ENCODE results near the gene PBX1.

Gene PBX1

DNA sequence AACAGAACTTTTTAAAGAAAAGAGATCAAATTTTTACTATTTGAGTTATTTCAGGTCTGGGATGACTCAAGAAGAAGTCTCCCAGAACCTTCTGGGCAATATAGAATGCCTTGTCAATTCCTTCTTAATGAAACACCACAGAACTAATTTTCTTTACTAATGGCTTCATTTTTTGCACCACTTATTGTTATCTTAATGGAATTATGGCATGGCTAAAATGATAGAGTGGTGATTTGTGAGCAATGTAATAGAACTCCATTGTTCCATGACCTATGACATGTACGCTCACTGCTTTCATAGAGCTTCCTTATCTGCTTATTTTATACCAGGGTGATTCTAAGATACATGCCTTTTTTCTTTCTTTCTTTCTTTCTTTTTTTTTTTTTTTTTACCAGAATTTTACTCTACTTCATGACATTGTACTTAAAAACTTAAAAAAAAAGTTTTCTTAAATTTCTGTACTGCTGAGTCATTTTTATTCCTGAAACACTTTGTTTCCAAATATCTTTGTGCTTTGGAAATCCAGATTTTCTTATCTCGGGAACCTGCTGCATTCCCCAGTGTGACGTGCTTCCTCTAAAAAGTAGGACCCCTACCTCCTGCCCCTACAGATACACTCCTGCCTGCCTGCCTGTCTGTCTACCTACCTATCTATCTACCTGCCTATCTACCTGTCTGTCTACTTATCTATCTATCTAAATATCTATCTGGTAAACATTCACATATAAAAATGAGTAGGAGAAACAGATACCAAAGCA, 284.9 kb downstream of the PBX1 start:
- no peak overlapping the region for H3K4me3 ChIP-seq (ENCODE audit: low read depth, low read length)
- TF ChIP-seq, protein P1, sequence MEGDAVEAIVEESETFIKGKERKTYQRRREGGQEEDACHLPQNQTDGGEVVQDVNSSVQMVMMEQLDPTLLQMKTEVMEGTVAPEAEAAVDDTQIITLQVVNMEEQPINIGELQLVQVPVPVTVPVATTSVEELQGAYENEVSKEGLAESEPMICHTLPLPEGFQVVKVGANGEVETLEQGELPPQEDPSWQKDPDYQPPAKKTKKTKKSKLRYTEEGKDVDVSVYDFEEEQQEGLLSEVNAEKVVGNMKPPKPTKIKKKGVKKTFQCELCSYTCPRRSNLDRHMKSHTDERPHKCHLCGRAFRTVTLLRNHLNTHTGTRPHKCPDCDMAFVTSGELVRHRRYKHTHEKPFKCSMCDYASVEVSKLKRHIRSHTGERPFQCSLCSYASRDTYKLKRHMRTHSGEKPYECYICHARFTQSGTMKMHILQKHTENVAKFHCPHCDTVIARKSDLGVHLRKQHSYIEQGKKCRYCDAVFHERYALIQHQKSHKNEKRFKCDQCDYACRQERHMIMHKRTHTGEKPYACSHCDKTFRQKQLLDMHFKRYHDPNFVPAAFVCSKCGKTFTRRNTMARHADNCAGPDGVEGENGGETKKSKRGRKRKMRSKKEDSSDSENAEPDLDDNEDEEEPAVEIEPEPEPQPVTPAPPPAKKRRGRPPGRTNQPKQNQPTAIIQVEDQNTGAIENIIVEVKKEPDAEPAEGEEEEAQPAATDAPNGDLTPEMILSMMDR (IDR thresholded peaks at IDR 0.05; ENCODE audit: low read depth, low read length, missing control alignments) = no peak

DNA sequence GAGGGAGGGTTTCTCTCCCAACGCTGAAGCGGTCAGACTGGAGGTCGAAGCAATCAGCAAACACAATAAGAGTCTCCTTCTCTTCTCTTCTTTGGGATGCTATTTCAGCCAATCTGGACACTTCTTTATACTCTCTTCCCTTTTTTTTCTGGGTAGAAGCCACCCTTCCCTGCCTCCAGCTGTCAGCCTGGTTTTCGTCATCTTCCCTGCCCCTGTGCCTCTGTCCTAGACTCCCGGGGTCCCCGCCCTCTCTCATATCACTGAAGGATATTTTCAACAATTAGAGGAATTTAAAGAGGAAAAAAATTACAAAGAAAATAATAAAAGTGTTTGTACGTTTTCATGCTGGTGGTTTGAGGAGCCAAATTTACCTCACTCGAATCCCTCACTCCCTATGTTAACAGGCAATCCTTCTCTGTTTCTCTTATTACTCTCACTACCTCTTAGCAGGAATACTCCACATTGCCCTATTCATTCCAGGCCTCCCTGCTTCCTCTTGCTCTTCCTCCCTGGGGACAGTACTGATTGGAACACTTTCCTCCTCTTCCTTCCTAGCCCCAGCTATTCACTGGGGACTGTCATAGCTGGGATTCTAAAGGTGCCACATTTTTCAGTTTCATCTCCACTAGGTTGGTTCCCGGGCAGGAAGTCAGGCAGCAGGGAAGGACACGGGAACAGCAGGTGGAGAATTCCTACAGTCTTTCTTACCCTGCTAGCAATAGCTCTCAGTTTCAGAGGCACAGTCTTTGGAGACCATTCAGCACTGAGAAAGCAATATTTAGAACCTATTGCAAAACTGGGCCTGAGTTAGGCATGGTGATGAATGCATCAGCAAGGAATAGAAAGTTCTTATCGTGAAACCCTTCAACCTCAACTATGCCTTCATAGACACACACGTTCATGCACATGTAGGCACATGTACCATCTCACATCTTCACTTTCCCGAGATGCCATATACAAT, 288.0 kb downstream of the PBX1 start:
- TF ChIP-seq, protein P1 (IDR thresholded peaks at IDR 0.05; ENCODE audit: low read depth, low read length, missing control alignments) = no peak
- no peak overlapping the region for H3K4me3 ChIP-seq (ENCODE audit: low read depth, low read length)
- no peak for DNase-seq (ENCODE audit: low read depth)

More for the DNA sequence above, 284.9 kb downstream of the PBX1 start:
- no peak for DNase-seq (ENCODE audit: low read depth)

DNA sequence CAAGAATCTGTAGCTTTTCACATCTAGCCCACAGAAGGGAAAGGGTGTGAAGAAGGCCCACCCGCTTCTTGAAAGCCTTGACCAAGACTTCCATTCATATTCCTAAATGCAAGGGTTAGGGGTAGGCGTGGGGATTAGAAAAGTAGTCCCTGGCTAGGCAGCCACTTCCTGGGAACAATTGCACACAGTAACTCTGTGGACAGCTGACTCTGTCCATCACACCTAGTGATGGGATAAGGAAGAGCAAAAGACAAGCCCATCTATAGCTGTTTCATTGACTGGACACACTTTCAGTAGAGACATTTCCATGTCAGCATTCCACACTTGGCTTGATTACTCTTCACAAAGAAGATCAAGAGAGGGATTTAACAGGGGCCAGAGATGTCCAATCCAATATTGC, 294.2 kb downstream of the PBX1 start:
- TF ChIP-seq, protein P1 (IDR thresholded peaks at IDR 0.05; ENCODE audit: low read depth, low read length, missing control alignments) = no peak
- DNase-seq (ENCODE audit: low read depth) = no peak
- H3K4me3 ChIP-seq (ENCODE audit: low read depth, low read length) = no peak overlapping the region

DNA sequence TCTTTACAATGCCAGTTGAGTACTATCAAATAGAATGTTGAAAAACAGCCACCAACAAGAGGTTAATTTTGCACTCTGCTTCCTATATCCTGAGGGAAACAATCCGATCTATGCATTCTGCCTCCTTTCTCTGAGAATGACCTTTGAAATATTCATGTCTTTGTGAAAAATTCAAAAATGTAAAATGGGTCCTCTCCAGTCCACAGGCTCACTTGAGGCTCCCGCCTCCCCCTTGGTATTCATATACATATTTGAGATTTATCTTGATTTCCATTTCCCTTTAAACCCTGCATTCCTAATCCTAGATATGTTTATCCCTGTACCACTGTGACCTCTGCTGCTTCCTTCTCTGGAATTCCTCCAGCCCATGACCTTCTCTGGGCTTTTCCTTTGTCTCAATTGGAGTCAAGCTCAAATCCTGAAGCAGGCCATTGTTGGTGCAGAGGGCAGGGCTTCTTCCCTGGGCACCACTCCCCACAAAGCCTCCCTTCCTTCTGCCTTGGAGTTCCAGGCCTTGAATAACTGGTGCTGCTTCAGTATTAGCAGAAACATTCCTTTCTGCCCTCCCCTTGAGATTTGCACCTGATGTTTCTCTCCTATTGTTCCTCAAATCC, 296.8 kb downstream of the PBX1 start:
- DNase-seq (ENCODE audit: low read depth) = no peak
- H3K4me3 ChIP-seq (ENCODE audit: low read depth, low read length) = no peak overlapping the region
- TF ChIP-seq, protein P1 (IDR thresholded peaks at IDR 0.05; ENCODE audit: low read depth, low read length, missing control alignments) = no peak

DNA sequence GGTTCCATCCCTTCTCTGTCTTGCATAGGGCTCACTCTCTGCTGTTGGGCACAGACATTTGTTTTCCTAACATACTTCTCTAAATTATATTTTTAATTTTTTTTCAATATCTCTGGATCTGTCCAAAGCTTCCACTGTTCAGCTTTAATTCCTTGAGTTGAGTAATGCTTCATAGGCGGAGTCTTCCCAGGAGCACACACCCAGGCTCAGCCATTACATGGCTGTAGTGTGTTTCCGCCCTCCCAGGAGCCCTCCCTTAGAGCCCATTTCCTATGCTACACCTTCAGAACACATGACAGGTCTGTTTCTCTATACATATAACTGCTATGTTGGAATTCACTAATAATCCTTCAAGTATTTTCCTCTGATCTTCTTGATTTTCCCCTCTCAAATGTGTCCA, 297.4 kb downstream of the PBX1 start:
- TF ChIP-seq, protein P1 (IDR thresholded peaks at IDR 0.05; ENCODE audit: low read depth, low read length, missing control alignments) = no peak

DNA sequence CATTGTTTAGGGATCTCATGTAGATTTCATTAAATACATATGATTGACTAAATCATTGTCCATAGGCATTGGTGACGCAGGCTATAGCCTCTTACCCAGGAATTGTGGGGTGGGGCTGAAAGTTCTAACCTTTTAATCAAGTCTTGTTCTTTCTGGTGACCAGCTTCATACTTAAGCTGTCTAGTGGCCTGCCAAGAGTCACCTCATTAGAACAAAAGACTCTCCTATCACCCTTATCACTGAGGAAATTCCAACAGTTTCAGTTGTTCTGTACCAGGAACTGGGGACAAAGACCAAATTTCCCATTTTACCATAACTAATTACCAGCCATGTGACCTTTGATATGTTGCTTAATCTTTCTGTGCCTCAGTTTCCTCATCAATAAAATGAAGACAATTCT, 298.5 kb downstream of the PBX1 start:
- no peak for DNase-seq (ENCODE audit: low read depth)
- no peak overlapping the region for H3K4me3 ChIP-seq (ENCODE audit: low read depth, low read length)
- TF ChIP-seq, protein P1 (IDR thresholded peaks at IDR 0.05; ENCODE audit: low read depth, low read length, missing control alignments) = no peak

More for the DNA sequence above, 297.4 kb downstream of the PBX1 start:
- DNase-seq (ENCODE audit: low read depth) = no peak
- H3K4me3 ChIP-seq (ENCODE audit: low read depth, low read length) = no peak overlapping the region
